PC-3 (cell line): Measurements from ENCODE around the gene LSR.

Experiments used
- CTCF ChIP-seq: fragments of 300-600 bp; sonication (generic); conservative IDR thresholded peaks from 2 replicates; pipeline ENCODE4 v1.5.1; 2017; ENCODE audit warnings: antibody characterized with exemption, low read depth, mild to moderate bottlenecking, low read length
- EZH2 ChIP-seq: fragments of 300-600 bp; sonication (generic); IDR thresholded peaks from one replicate; pipeline ENCODE4 v1.6.1; 2017; ENCODE audit warnings: antibody characterized with exemption, mild to moderate bottlenecking, low read length; ENCODE audit not compliant: unreplicated experiment

- TF ChIP-seq CTCF (no peak), EZH2 (no peak)
Observed at GRCh38 chr19:35211545-35212230, 37.1 kb upstream of the LSR start.
